ENCODE results near the gene CFDP1.

GRCh38 chr16:75317532-75317931, 115.8 kb downstream of the CFDP1 start:
- TF ChIP-seq FOXO1 (CRISPR knock-in tag; IDR thresholded peaks at IDR 0.05) = no peak
- TF ChIP-seq KLF6 (CRISPR knock-in tag; IDR thresholded peaks at IDR 0.05) = no peak
- no peak for TF ChIP-seq IRF9 (CRISPR knock-in tag; IDR thresholded peaks at IDR 0.05; ENCODE audit: borderline replicate concordance)
- TF ChIP-seq GABPA (IDR thresholded peaks at IDR 0.05; ENCODE audit: low read depth, low read length) = no peak
- no peak for TF ChIP-seq GABPA (CRISPR knock-in tag; IDR thresholded peaks at IDR 0.05; ENCODE audit: low read depth)
- no peak for TF ChIP-seq MAX (IDR thresholded peaks at IDR 0.05)
- TF ChIP-seq ZNF557 (CRISPR knock-in tag; IDR thresholded peaks at IDR 0.05) = no peak

Data from HepG2 (cell line).